MM.1S (cell line): Measurements from ENCODE around the gene ACP1.

Experiments
- DNase-seq: peaks from one replicate; pipeline ENCODE4 v3.0.0-alpha.2; 2015
- H2AFZ ChIP-seq: fragments of 300-600 bp; sonication (generic); 2 replicates; pipeline ENCODE4 v1.6.0; 2016; ENCODE audit warnings: antibody characterized with exemption, low read length
- H3F3A ChIP-seq: fragments of 300-600 bp; sonication (generic); 2 replicates; pipeline ENCODE4 v1.6.1; 2016; ENCODE audit warnings: mild to moderate bottlenecking, antibody characterized with exemption, low read length, moderate library complexity, mixed read lengths; ENCODE audit not compliant: insufficient read depth
- H3K27ac ChIP-seq: fragments of 300-600 bp; sonication (generic); 2 replicates; pipeline ENCODE4 v1.5.1; 2016; ENCODE audit warnings: mild to moderate bottlenecking, low read length
- H3K27me3 ChIP-seq: fragments of 300-600 bp; sonication (generic); replicated peaks from 2 replicates; pipeline ENCODE4 v1.6.0; 2016; ENCODE audit warnings: low read length; ENCODE audit not compliant: insufficient read depth
- H3K36me3 ChIP-seq: fragments of 300-600 bp; sonication (generic); replicated peaks from 2 replicates; pipeline ENCODE4 v1.6.1; 2016; ENCODE audit warnings: mild to moderate bottlenecking, low read length, mixed read lengths; ENCODE audit not compliant: insufficient read depth
- H3K4me1 ChIP-seq: fragments of 300-600 bp; sonication (generic); 2 replicates; pipeline ENCODE4 v1.6.1; 2016; ENCODE audit warnings: low read length, mixed read lengths
- H3K4me2 ChIP-seq: fragments of 300-600 bp; sonication (generic); 2 replicates; pipeline ENCODE4 v1.6.0; 2016; ENCODE audit warnings: low read depth, low read length
- H3K4me3 ChIP-seq: fragments of 300-600 bp; sonication (generic); 2 replicates; pipeline ENCODE4 v1.5.1; 2016; ENCODE audit warnings: low read length, mixed read lengths
- H3K79me2 ChIP-seq: fragments of 300-600 bp; sonication (generic); 2 replicates; pipeline ENCODE4 v1.6.1; 2016; ENCODE audit warnings: mixed run types, low read length, mixed read lengths
- H3K9ac ChIP-seq: fragments of 300-600 bp; sonication (generic); 2 replicates; pipeline ENCODE4 v1.6.1; 2016; ENCODE audit warnings: low read length, mixed read lengths
- H3K9me2 ChIP-seq: fragments of 300-600 bp; sonication (generic); replicated peaks from 2 replicates; pipeline ENCODE4 v1.6.1; 2016; ENCODE audit warnings: mild to moderate bottlenecking, low read length, mixed read lengths; ENCODE audit not compliant: insufficient read depth
- H3K9me3 ChIP-seq: fragments of 300-600 bp; sonication (generic); replicated peaks from 2 replicates; pipeline ENCODE4 v1.6.1; 2016; ENCODE audit warnings: mild to moderate bottlenecking, low read length, mixed read lengths; ENCODE audit not compliant: insufficient read depth
- H4K20me1 ChIP-seq: fragments of 300-600 bp; sonication (generic); 2 replicates; pipeline ENCODE4 v1.6.1; 2016; ENCODE audit warnings: mild to moderate bottlenecking, low read length, moderate library complexity, mixed read lengths; ENCODE audit not compliant: insufficient read depth
- EZH2 ChIP-seq: fragments of 300-600 bp; sonication (generic); optimal IDR thresholded peaks from 2 replicates; pipeline ENCODE3; 2017; ENCODE audit warnings: low read depth, mild to moderate bottlenecking, antibody characterized with exemption, low read length, mixed read lengths
- EZH2phosphoT487 ChIP-seq: fragments of 300-600 bp; sonication (generic); IDR thresholded peaks from 2 replicates; pipeline ENCODE4 v1.6.1; 2018; ENCODE audit warnings: antibody characterized with exemption, low read length
- TF ChIP-seq, protein P1 (sequence below): fragments of 300-600 bp; sonication (generic); IDR thresholded peaks from 2 replicates; pipeline ENCODE4 v1.5.1; 2016; ENCODE audit warnings: antibody characterized with exemption, low read length, mixed read lengths

Gene ACP1

DNA sequence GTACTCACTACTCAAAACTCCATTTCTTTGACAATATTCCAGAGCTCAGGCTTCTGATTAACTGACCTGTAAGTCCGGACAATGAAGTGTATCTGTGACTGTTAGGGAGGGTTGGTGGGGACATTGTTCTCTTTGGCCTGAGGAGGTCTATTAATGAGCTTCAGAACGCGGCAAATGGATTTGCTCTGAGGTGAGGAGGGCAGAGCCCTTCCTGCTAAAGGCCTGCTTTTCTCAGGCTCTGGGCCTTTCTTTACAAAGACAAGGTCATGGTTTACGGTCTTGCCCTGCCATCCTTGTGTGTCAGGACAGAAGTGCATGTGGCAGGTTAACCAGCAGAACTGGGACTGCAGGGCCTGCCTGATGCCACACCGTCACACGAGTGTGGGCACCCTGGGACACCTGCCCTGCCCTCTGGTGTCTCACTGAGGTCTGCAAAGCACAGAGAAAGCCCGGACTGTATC lies 15.9 kb downstream of the ACP1 start:
- no peak overlapping the region for H3K27ac ChIP-seq
- H3K9me3 ChIP-seq, result no peaks in the 10 kb centered on the region
- no peak overlapping the region for H3K4me2 ChIP-seq
- no peaks in the 10 kb centered on the region for H3K9me2 ChIP-seq
- no peak for TF ChIP-seq EZH2phosphoT487
- TF ChIP-seq, protein P1, sequence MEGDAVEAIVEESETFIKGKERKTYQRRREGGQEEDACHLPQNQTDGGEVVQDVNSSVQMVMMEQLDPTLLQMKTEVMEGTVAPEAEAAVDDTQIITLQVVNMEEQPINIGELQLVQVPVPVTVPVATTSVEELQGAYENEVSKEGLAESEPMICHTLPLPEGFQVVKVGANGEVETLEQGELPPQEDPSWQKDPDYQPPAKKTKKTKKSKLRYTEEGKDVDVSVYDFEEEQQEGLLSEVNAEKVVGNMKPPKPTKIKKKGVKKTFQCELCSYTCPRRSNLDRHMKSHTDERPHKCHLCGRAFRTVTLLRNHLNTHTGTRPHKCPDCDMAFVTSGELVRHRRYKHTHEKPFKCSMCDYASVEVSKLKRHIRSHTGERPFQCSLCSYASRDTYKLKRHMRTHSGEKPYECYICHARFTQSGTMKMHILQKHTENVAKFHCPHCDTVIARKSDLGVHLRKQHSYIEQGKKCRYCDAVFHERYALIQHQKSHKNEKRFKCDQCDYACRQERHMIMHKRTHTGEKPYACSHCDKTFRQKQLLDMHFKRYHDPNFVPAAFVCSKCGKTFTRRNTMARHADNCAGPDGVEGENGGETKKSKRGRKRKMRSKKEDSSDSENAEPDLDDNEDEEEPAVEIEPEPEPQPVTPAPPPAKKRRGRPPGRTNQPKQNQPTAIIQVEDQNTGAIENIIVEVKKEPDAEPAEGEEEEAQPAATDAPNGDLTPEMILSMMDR, result no peak
- H3K4me3 ChIP-seq, result no peak overlapping the region
- H2AFZ ChIP-seq, result no peak overlapping the region
- no peak overlapping the region for H3K9ac ChIP-seq
- no peaks in the 10 kb centered on the region for H3K27me3 ChIP-seq
- no peaks in the 10 kb centered on the region for H4K20me1 ChIP-seq
- H3K4me1 ChIP-seq, result 0 out of 2 replicates have a peak, but pooled peaks cover under 1% of the 10 kb centered on the region
- H3K36me3 ChIP-seq, result peaks cover 18% of the 10 kb centered on the region
- H3F3A ChIP-seq, result no peaks in the 10 kb centered on the region
- H3K79me2 ChIP-seq, result peaks cover 9% of the 10 kb centered on the region
- no peak for DNase-seq

DNA sequence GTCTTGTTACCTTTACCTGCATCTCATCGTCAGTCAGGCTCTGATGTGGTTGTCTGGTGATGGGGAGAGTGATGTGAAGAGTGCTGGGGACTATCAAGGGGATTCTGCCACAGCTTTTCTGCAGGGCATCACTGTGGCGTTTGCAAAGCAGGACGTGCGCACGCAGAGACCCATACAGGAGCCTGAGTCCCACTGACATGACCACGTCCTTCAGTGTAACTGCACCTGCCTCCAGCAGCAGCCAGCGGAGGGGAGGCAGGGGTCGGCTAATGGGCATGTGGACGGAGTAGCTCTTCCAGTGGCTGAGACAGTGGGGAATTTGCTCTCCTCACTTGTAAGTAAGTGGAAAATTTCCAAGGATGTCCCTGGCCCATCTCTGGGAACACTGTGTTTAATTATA lies 16.6 kb downstream of the ACP1 start:
- no peak overlapping the region for H2AFZ ChIP-seq
- no peaks in the 10 kb centered on the region for H3F3A ChIP-seq
- peaks cover 18% of the 10 kb centered on the region for H3K36me3 ChIP-seq
- H3K4me1 ChIP-seq, result no peaks in the 10 kb centered on the region
- H3K9me3 ChIP-seq, result no peaks in the 10 kb centered on the region
- no peak for DNase-seq
- H3K4me3 ChIP-seq, result no peak overlapping the region
- no peaks in the 10 kb centered on the region for H3K9me2 ChIP-seq
- H3K9ac ChIP-seq, result no peak overlapping the region
- H3K27me3 ChIP-seq, result no peaks in the 10 kb centered on the region
- no peak overlapping the region for H3K4me2 ChIP-seq
- H3K79me2 ChIP-seq, result peaks cover 3% of the 10 kb centered on the region
- TF ChIP-seq EZH2phosphoT487 (no peak), EZH2 (no peak)
- TF ChIP-seq, protein P1, result no peak
- no peaks in the 10 kb centered on the region for H4K20me1 ChIP-seq
- no peak overlapping the region for H3K27ac ChIP-seq

DNA sequence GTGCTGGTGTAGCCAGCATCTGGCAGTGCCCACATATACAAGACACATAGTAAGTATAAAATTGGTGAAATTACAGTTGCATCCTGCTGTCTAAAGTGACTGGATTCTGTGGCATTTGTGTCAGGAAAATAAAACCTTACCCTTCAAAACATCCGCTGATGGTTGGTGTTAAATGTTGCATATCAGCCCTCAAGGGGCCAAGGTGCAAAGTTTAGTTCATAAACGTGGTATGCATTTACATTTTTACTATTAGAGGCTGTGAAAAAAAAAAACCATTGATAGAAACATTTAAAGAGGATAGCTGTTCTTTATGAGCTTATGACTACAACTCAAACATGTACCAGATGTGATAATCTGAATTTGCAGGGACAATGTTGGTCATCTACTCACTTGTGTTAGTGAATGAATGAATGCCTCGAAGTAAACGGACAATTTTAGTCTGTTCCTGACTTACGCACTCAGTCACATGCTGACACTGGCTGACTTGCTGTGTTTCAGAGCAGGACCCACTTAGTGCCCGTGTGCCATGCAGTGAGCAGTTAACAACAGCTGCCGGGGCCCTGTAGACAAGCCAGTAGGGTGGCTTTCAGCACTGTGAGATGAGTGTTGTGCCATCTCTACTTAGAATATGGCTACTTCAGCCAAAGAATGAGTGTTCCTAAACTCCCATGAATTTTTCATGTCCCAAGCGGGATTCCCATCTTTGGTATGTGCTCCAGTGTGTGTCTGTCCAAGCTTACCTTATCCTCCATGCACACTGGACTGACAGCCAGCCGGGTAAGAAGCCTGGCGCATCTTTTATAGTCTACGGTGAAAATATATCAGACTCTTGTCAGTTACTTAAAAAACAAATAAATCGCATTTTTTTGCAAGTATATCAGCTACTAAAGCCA lies 17.9 kb downstream of the ACP1 start:
- DNase-seq, result no peak
- H3K36me3 ChIP-seq, result peaks cover 11% of the 10 kb centered on the region; the same call in 1 of the 2 replicates

More for the DNA sequence above, 17.9 kb downstream of the ACP1 start:
- Histone ChIP-seq H3K9me2 (no peaks in the 10 kb centered on the region), H3F3A (no peaks in the 10 kb centered on the region), H4K20me1 (no peaks in the 10 kb centered on the region), H3K9ac (no peak overlapping the region), H3K27me3 (no peaks in the 10 kb centered on the region), H3K27ac (no peak overlapping the region), H3K4me3 (no peak overlapping the region), H2AFZ (no peak overlapping the region), H3K79me2 (no peaks in the 10 kb centered on the region), H3K9me3 (no peaks in the 10 kb centered on the region), H3K4me1 (no peaks in the 10 kb centered on the region), H3K4me2 (no peak overlapping the region)
- TF ChIP-seq, protein P1, result no peak
- no peak for TF ChIP-seq EZH2phosphoT487
- TF ChIP-seq EZH2, result no peak
